Uterus (tissue), 2 donors: Measurements from ENCODE around the gene MTRR.

ENCODE experiments used
- POLR2A ChIP-seq, 2 donors: fragments of 450-650 bp; IDR thresholded peaks; one replicate each; pipeline ENCODE4 v1.6.1; 2016; ENCODE audit warnings: antibody characterized with exemption in 2 of 2, mild to moderate bottlenecking in 1 of 2, moderate library complexity in 1 of 2
- TF ChIP-seq, protein P1 (sequence below), 4 experiments: fragments of 200-600 bp in 2 of 4; fragments of 450-650 bp in 2 of 4; sonication (generic) in 2 of 4; IDR thresholded peaks; one replicate each; pipeline ENCODE4 v1.5.1; 2016 to 2019; ENCODE audit warnings: antibody characterized with exemption in 4 of 4, mild to moderate bottlenecking in 2 of 4, moderate library complexity in 1 of 4

DNA sequence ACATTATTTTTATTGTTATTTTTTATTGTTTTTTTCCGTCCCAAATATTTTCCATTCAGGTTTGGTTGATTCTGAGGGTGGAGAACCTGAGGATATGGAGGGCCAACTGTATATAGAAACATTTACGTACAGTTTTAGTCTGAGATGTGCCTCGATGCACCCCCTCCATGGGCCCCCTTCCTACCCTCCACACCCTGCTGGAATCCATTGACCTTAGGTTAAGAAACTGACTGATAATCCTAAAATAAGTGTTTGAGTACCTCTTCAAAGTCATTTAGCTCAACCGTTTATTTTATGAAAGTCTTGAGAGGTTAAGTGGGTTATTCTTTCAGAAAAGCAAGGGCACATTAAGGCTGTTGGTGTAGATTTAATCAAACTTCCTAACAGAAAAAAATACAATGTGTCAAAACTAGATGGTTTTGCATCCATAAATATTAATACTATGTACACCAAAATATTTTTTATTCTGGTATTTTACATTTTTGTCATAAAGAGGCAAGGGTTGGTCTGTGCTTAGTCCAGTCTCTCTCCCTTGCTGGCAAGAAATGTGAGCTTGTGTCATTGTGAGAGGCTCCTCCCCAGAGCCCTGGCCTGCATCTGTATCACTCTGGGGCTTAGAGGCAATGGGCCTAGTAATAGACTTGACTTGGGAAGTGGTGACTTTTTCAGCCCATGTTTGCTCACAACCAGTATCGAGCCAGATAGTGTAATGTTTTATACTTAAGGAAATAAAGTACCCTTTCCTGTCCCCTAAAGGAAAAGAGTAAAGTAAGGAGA lies 15.7 kb downstream of the MTRR start:
- TF ChIP-seq POLR2A (IDR thresholded peaks at IDR 0.05), result no peak
- TF ChIP-seq, protein P1, sequence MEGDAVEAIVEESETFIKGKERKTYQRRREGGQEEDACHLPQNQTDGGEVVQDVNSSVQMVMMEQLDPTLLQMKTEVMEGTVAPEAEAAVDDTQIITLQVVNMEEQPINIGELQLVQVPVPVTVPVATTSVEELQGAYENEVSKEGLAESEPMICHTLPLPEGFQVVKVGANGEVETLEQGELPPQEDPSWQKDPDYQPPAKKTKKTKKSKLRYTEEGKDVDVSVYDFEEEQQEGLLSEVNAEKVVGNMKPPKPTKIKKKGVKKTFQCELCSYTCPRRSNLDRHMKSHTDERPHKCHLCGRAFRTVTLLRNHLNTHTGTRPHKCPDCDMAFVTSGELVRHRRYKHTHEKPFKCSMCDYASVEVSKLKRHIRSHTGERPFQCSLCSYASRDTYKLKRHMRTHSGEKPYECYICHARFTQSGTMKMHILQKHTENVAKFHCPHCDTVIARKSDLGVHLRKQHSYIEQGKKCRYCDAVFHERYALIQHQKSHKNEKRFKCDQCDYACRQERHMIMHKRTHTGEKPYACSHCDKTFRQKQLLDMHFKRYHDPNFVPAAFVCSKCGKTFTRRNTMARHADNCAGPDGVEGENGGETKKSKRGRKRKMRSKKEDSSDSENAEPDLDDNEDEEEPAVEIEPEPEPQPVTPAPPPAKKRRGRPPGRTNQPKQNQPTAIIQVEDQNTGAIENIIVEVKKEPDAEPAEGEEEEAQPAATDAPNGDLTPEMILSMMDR (IDR thresholded peaks at IDR 0.05), result no peak
